Esophagus squamous epithelium (tissue), 5 donors: ENCODE results near the gene FGF12. TPM values are rescaled to one million over a fixed set of nuclear protein-coding genes. Genes with fewer than 3 reads are reported as not detected.

Source experiments
- DNase-seq: peaks from one replicate; lab custom pipeline; 2025; lab: John Stamatoyannopoulos, UW
- H3K27ac ChIP-seq, 4 donors: fragments of 200-600 bp; sonication (generic); one replicate each; pipeline ENCODE4 v1.5.1; 2016 to 2019; ENCODE audit warnings: mild to moderate bottlenecking in 1 of 4
- H3K27me3 ChIP-seq, 4 donors: fragments of 200-600 bp; sonication (generic); 1 replicate in 3 of 4; 2 replicates in 1 of 4; pipeline versions ENCODE4 v1.5.1 to v1.6.0; 2017 to 2021; ENCODE audit warnings: antibody characterized with exemption in 1 of 4
- H3K36me3 ChIP-seq, 3 donors: fragments of 200-600 bp; sonication (generic); one replicate each; pipeline ENCODE4 v1.5.1; 2016 to 2019
- H3K4me1 ChIP-seq, 3 donors: fragments of 200-600 bp; sonication (generic); one replicate each; pipeline ENCODE4 v1.5.1; 2017 to 2019
- H3K4me3 ChIP-seq, 4 donors: fragments of 200-600 bp; sonication (generic); 1 replicate in 3 of 4; 2 replicates in 1 of 4; pipeline ENCODE4 v1.5.1; 2016 to 2019; ENCODE audit warnings: mild to moderate bottlenecking in 2 of 4, moderate library complexity in 1 of 4
- H3K9me3 ChIP-seq, 3 donors: fragments of 200-600 bp; sonication (generic); one replicate each; pipeline ENCODE4 v1.5.1; 2016 to 2019
- CTCF ChIP-seq, 6 experiments: fragments of 450-650 bp in 4 of 6; fragments of 200-600 bp in 2 of 6; sonication (generic) in 2 of 6; IDR thresholded peaks; one replicate each; pipeline ENCODE4 v1.5.1; 2016 to 2019; ENCODE audit warnings: antibody characterized with exemption in 6 of 6, mild to moderate bottlenecking in 4 of 6, moderate library complexity in 4 of 6
- POLR2A ChIP-seq, 4 donors: fragments of 450-650 bp; IDR thresholded peaks; one replicate each; pipeline ENCODE4 v1.6.1; 2017; ENCODE audit warnings: antibody characterized with exemption in 4 of 4, mild to moderate bottlenecking in 4 of 4, moderate library complexity in 3 of 4
- WGBS, 2 donors: methylation state at CpG; one replicate each; pipeline ENCODE4 v1.1.5; 2018; 5-methylcytosine and 5-hydroxymethylcytosine counted together
- intact Hi-C: fragments of 100-400 bp; cut with DNase I; formaldehyde crosslinking; loops from one replicate; pipeline ENCODE4 v1.15.0; 2022
- total RNA-seq, 4 donors: library from RNA; depleted of rRNA; stranded (reverse); fragments of >200 nt; gene quantifications; one replicate each; pipeline ENCODE4 v1.1.0, GENCODE V29; 2016
- donor health status: DM: yes; HTN: yes; CAD: no.

Gene FGF12
- total RNA-seq, 4 donors from 2014 or later = 0.18 to 1.6 (median 0.86) TPM

DNA sequence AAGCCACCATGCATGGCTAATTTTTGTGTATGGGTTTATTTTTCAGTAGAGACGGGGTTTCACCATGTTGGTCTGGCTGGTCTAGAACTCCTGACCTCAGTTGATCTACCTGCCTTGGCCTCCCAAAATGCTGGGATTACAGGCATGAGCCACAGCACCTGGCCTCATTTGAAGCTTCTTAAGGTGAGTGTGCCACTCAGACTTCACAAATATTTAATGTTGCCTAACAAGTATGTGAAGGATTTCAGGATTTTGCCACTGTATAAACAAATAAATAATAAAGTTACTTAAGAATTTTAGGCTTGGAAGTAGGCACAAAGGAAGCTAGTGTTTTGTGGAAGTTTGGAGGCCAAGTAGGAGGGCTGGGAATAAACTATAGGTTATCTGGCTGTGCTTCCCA, 73.5 kb downstream of the FGF12 start:
- Histone ChIP-seq H3K4me1 (no peaks in the 10 kb centered on the region), H3K4me3 (no peak overlapping the region), H3K27me3 (no peaks in the 10 kb centered on the region), H3K9me3 (no peaks in the 10 kb centered on the region), H3K27ac (no peak overlapping the region), H3K36me3 (no peaks in the 10 kb centered on the region)
- 63 to 100% methylated on average over 1 of the region's 1 CpG for WGBS, 2 donors
- TF ChIP-seq POLR2A (IDR thresholded peaks at IDR 0.05) = no peak
- TF ChIP-seq CTCF (IDR thresholded peaks at IDR 0.05) = no peak
- intact Hi-C loops = no loop called here
- DNase-seq = no peak

DNA sequence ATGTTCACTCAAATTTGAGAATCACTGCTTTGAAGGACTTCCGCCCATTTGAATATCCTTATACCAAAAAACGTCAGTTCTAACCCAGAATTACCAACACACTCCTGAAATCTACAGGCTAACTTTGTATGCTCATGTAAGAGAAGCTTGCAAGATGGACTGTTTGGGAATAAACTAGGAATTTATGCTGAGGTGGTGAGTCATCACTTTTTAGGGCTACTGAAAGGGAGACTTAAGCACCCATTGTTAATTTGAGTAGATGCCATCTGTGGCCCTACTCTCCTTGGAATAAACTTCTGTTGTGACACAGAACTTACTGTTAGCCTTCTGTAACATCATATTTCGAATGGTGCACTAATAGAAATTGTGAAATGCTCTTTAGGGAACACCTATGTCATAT, 74.6 kb downstream of the FGF12 start:
- WGBS, 2 donors = 45 to 54% methylated on average over 3 of the region's 3 CpGs
- DNase-seq = no peak

GRCh38 chr3:192651836-192652512, 75.4 kb downstream of the FGF12 start:
- no peaks in the 10 kb centered on the region for H3K4me1 ChIP-seq
- intact Hi-C loops = no loop called here
- WGBS, 2 donors = 59 to 64% methylated on average over 6 of the region's 6 CpGs

More for the DNA sequence above, 74.6 kb downstream of the FGF12 start:
- no peaks in the 10 kb centered on the region for H3K4me1 ChIP-seq
- H3K27me3 ChIP-seq = no peaks in the 10 kb centered on the region
- H3K4me3 ChIP-seq = no peak overlapping the region
- intact Hi-C loops = no loop called here
- TF ChIP-seq POLR2A (IDR thresholded peaks at IDR 0.05) (no peak), CTCF (IDR thresholded peaks at IDR 0.05) (no peak)
- H3K9me3 ChIP-seq = no peaks in the 10 kb centered on the region
- H3K27ac ChIP-seq = no peak overlapping the region
- no peaks in the 10 kb centered on the region for H3K36me3 ChIP-seq

DNA sequence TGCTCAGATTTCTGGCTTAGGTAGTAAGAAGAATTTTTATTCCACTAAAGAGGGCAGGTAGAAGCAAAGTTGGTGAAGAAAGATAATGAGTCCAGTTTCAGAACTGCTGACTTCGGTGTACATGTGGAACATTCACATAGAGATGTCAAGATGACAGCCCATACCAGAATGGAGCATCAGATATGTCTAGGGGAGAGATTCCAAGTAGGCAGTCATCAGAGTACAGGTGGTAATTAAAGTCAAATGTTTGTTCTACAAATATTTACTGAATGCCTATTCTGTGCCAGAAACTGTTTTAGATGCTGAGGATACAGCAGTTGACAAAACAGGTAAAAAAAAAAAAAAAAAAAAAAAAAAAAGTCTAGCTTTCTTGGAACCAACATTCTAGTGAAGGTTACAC, 81.9 kb downstream of the FGF12 start:
- Histone ChIP-seq H3K27me3 (no peaks in the 10 kb centered on the region), H3K9me3 (no peaks in the 10 kb centered on the region), H3K4me3 (no peak overlapping the region), H3K27ac (no peak overlapping the region), H3K36me3 (no peaks in the 10 kb centered on the region), H3K4me1 (no peaks in the 10 kb centered on the region)
- TF ChIP-seq POLR2A (IDR thresholded peaks at IDR 0.05) = no peak
- TF ChIP-seq CTCF (IDR thresholded peaks at IDR 0.05) = no peak
- intact Hi-C loops = no loop called here
- 30 to 57% methylated on average over 1 of the region's 1 CpG for WGBS, 2 donors
- no peak for DNase-seq

More at GRCh38 chr3:192651836-192652512, 75.4 kb downstream of the FGF12 start:
- TF ChIP-seq POLR2A (IDR thresholded peaks at IDR 0.05) (no peak), CTCF (IDR thresholded peaks at IDR 0.05) (no peak)
- H3K36me3 ChIP-seq = no peaks in the 10 kb centered on the region
- no peak overlapping the region for H3K27ac ChIP-seq
- no peak for DNase-seq
- H3K9me3 ChIP-seq = no peaks in the 10 kb centered on the region
- H3K4me3 ChIP-seq = no peak overlapping the region
- H3K27me3 ChIP-seq = no peaks in the 10 kb centered on the region

DNA sequence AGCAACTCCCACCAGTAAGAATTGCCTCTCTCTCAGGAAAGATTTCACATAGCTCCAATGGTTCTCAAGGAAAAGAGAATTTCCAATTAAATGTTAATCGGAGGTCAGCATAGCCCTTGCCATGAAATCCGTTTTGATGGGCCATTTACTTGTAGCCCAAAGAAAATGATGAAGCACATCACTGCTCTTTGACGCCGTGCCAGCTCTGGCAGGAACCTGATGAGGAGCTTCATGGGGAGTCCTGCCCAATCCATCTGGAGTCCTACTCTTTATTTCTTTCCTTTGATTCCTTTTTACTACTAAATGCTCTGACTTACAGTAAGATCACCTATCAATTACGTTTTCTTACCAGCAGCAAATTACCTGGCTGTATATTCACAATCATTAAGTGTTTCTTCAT, 84.7 kb downstream of the FGF12 start:
- no peaks in the 10 kb centered on the region for H3K36me3 ChIP-seq
- 64% methylated on average over 5 of the region's 5 CpGs for WGBS, 2 donors
- DNase-seq = no peak
- H3K4me3 ChIP-seq = no peak overlapping the region
- TF ChIP-seq POLR2A (IDR thresholded peaks at IDR 0.05) (no peak), CTCF (IDR thresholded peaks at IDR 0.05) (no peak)
- H3K9me3 ChIP-seq = no peaks in the 10 kb centered on the region
- intact Hi-C loops = no loop called here
- no peaks in the 10 kb centered on the region for H3K4me1 ChIP-seq
- H3K27ac ChIP-seq = no peak overlapping the region
- H3K27me3 ChIP-seq = no peaks in the 10 kb centered on the region
